ENCODE measurements around the gene PMFBP1. TPM values are rescaled to one million over a fixed set of nuclear protein-coding genes. Genes with fewer than 3 reads are reported as not detected.
A peak's percentile ranks its signal among the peaks of the same experiment; 100 is the strongest.

Gene PMFBP1
- total RNA-seq, 2 donors from 2014 or later, result 2.0 to 4.4 TPM

- peaks cover 33 to 62% of the 10 kb centered on the region in 2 donors for H3K36me3 ChIP-seq (replicated peaks in 1 of 2; ENCODE audit: insufficient read depth in 1 of 2, low read depth in 2 of 2)
- peak; percentile 66 for ATAC-seq
- no peaks in the 10 kb centered on the region for H3K9me3 ChIP-seq
- peak overlapping the region in 3 of 4 donors; percentile 32 to 53 (median 44) for H3K27ac ChIP-seq
- 57 to 67% methylated on average over 10 of the region's 10 CpGs for WGBS, 2 donors
- intact Hi-C loops (cut with DNase I), result no loop called here
- no peak overlapping the region for H3K4me3 ChIP-seq
- H3K4me1 ChIP-seq, result peaks cover 17% of the 10 kb centered on the region
- DNase-seq, result peak; percentile 39 to 52 (median 41)
- no peaks in the 10 kb centered on the region for H3K27me3 ChIP-seq
- TF ChIP-seq, protein P1, sequence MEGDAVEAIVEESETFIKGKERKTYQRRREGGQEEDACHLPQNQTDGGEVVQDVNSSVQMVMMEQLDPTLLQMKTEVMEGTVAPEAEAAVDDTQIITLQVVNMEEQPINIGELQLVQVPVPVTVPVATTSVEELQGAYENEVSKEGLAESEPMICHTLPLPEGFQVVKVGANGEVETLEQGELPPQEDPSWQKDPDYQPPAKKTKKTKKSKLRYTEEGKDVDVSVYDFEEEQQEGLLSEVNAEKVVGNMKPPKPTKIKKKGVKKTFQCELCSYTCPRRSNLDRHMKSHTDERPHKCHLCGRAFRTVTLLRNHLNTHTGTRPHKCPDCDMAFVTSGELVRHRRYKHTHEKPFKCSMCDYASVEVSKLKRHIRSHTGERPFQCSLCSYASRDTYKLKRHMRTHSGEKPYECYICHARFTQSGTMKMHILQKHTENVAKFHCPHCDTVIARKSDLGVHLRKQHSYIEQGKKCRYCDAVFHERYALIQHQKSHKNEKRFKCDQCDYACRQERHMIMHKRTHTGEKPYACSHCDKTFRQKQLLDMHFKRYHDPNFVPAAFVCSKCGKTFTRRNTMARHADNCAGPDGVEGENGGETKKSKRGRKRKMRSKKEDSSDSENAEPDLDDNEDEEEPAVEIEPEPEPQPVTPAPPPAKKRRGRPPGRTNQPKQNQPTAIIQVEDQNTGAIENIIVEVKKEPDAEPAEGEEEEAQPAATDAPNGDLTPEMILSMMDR (IDR thresholded peaks at IDR 0.05), result no peak
- TF ChIP-seq POLR2A (IDR thresholded peaks at IDR 0.05), result no peak
Measured at GRCh38 chr16:72101195-72101594, 70.8 kb downstream of the PMFBP1 start.

DNA sequence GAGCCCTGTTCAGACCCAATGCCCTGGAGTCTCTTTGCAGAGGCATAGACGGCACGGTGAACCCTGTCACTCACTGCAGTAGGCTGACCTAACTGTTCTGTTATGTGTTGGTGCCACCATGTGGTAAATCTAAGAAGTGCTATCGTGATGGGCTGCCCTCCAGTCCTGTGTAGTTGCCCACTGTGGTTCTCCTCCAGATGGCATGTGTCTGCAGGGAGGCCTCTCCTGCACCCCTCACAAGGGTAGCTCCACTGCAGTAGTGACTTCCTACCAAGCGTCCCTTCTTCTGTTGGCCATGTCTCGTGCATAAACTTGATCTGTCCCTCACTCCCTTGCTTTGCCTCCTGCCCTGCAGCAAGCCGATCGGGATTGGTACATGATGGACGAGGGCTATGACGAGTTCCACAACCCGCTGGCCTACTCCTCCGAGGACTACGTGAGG, 72.6 kb downstream of the PMFBP1 start:
- intact Hi-C loops (cut with DNase I), result no loop called here
- H3K4me3 ChIP-seq, result no peak overlapping the region
- ATAC-seq, result peak; percentile 71

DNA sequence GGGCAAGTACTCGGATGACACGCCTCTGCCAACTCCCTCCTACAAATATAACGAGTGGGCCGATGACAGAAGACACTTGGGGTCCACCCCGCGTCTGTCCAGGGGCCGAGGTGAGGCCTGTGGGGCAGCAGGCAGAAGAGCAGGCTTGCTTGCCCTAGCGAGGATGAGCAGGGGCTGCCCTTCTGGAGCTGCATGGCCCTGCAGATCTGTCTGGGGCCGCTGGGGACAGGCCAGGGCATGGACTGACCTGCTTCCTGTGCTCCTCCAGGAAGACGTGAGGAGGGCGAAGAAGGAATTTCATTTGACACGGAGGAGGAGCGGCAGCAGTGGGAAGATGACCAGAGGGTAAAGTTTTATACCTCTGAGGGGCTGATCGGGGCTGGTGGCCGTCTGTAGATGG, 73.0 kb downstream of the PMFBP1 start:
- H3K9me3 ChIP-seq, result no peaks in the 10 kb centered on the region
- no peak overlapping the region for H3K27ac ChIP-seq
- H3K4me3 ChIP-seq, result no peak overlapping the region
- no peak for DNase-seq
- intact Hi-C loops (cut with DNase I), result no loop called here
- peaks cover 31% of the 10 kb centered on the region for H3K4me1 ChIP-seq
- TF ChIP-seq POLR2A (IDR thresholded peaks at IDR 0.05), result no peak
- TF ChIP-seq, protein P1 (IDR thresholded peaks at IDR 0.05), result no peak
- no peaks in the 10 kb centered on the region for H3K27me3 ChIP-seq
- 77 to 83% methylated on average over 14 to 15 of the region's 15 CpGs for WGBS, 2 donors
- ATAC-seq, result no peak
- peaks cover 22 to 46% of the 10 kb centered on the region in 2 donors for H3K36me3 ChIP-seq (replicated peaks in 1 of 2; ENCODE audit: insufficient read depth in 1 of 2, low read depth in 2 of 2)

More for the DNA sequence above, 72.6 kb downstream of the PMFBP1 start:
- Histone ChIP-seq H3K27ac (no peak overlapping the region), H3K36me3 (replicated peaks in 1 of 2; ENCODE audit: insufficient read depth in 1 of 2, low read depth in 2 of 2) (peaks cover 27 to 48% of the 10 kb centered on the region in 2 donors), H3K9me3 (no peaks in the 10 kb centered on the region), H3K4me1 (peaks cover 29% of the 10 kb centered on the region), H3K27me3 (no peaks in the 10 kb centered on the region)
- DNase-seq, result peak; percentile 37 to 64 (median 58)
- TF ChIP-seq, protein P1 (IDR thresholded peaks at IDR 0.05), result peak; percentile 26 to 73 (median 55)
- TF ChIP-seq POLR2A (IDR thresholded peaks at IDR 0.05), result no peak
- WGBS, 2 donors, result 54 to 72% methylated on average over 12 of the region's 12 CpGs

DNA sequence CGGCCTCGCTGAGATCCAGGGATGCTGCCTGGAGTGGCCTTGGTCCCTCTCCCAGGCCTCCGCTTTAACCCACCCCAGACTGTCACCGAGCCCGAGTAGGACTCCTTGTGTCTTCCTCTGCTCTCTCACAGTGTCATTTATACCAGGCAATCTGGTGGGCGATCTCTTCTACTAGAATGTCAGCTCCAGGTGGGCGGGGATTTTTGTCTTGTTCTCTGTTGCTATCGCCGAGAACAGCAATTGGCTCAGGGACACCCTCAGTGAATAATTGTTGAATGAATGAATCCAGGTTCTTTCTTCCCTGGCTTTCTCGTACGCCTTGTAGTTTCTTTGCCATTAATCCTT, 77.7 kb downstream of the PMFBP1 start:
- Histone ChIP-seq H3K27ac (peak overlapping the region; percentile 63 to 91 (median 88)), H3K4me1 (peaks cover 32% of the 10 kb centered on the region), H3K4me3 (peak overlapping the region; percentile 52 to 68), H3K36me3 (replicated peaks in 1 of 2; ENCODE audit: insufficient read depth in 1 of 2, low read depth in 2 of 2) (peaks cover 0 to 21% of the 10 kb centered on the region in 2 donors), H3K9me3 (no peaks in the 10 kb centered on the region), H3K27me3 (no peaks in the 10 kb centered on the region)
- DNase-seq (no peak), ATAC-seq (no peak)
- TF ChIP-seq, protein P1 (IDR thresholded peaks at IDR 0.05), result no peak
- TF ChIP-seq POLR2A (IDR thresholded peaks at IDR 0.05), result no peak
- intact Hi-C loops (cut with DNase I), result no loop called here
- WGBS, 2 donors, result 0 to 2% methylated on average over 11 of the region's 11 CpGs
